ENCODE results near the gene TNC. TPM values are rescaled to one million over a fixed set of nuclear protein-coding genes. Genes with fewer than 3 reads are reported as not detected.
A peak's percentile ranks its signal among the peaks of the same experiment; 100 is the strongest.

TNC gene
- total RNA-seq, 1 donor from 2014 or later = 64.1 TPM

DNA sequence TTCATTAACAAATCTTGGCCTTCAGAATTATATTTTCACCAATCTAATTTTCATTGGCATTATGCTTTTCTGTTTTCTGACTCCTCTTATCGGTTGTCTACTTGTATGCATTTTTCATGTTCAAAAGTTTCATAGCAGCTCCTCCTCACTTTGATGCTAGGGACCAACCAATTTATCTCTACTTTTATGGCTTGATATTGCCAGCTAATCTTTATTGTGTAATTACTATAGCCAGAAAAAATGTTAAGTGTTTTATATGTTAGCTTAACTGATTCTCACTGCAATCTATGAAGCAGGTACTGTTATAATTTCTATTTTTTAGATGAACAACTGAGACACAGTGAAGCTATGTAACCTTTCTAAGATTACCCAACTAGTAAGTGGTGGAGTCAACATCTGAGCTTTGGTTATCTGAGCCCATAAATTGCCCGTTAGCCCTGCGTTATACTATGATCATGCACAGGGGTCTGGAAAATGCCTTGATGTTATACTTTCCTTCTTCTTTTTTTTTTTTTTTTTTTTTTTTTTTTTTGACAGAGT is 34.4 kb upstream of the TNC start:
- TF ChIP-seq, protein P1, sequence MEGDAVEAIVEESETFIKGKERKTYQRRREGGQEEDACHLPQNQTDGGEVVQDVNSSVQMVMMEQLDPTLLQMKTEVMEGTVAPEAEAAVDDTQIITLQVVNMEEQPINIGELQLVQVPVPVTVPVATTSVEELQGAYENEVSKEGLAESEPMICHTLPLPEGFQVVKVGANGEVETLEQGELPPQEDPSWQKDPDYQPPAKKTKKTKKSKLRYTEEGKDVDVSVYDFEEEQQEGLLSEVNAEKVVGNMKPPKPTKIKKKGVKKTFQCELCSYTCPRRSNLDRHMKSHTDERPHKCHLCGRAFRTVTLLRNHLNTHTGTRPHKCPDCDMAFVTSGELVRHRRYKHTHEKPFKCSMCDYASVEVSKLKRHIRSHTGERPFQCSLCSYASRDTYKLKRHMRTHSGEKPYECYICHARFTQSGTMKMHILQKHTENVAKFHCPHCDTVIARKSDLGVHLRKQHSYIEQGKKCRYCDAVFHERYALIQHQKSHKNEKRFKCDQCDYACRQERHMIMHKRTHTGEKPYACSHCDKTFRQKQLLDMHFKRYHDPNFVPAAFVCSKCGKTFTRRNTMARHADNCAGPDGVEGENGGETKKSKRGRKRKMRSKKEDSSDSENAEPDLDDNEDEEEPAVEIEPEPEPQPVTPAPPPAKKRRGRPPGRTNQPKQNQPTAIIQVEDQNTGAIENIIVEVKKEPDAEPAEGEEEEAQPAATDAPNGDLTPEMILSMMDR (IDR thresholded peaks at IDR 0.05) = no peak
- Mint-ChIP-seq H3K9me3 (ENCODE audit: low read depth) (no peaks in the 10 kb centered on the region), H3K4me3 (ENCODE audit: unreplicated experiment) (no peak overlapping the region), H3K27me3 (ENCODE audit: low read depth) (no peaks in the 10 kb centered on the region), H3K4me1 (ENCODE audit: low read depth) (peaks cover 23% of the 10 kb centered on the region), H3K27ac (ENCODE audit: unreplicated experiment) (no peak overlapping the region), H3K36me3 (ENCODE audit: low read depth) (no peaks in the 10 kb centered on the region)
- no peak for DNase-seq (ENCODE audit: low spot score)

DNA sequence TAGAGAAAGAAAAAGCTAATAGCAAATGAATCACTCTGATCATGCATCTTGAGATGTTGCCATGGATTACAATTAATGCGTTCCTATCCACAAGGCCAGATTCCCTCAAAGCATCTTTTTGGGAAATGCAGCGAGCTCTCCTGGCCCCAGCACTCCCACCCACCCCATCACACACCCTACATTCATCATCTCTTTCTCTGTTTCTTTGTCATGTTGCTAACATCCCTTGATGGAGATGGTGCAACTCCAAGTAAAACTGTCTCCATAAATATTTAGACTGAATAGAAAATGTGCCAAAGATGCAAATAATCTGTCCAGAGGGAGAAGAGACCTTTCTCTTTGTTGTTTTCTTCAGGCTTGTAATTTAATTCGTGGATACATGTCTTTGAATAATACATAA is 30.8 kb upstream of the TNC start:
- no peak for DNase-seq (ENCODE audit: low spot score)
- H3K4me1 Mint-ChIP-seq (ENCODE audit: low read depth) = peaks cover 42% of the 10 kb centered on the region
- no peak overlapping the region for H3K27ac Mint-ChIP-seq (ENCODE audit: unreplicated experiment)
- TF ChIP-seq, protein P1 (IDR thresholded peaks at IDR 0.05) = no peak
- no peaks in the 10 kb centered on the region for H3K27me3 Mint-ChIP-seq (ENCODE audit: low read depth)
- H3K9me3 Mint-ChIP-seq (ENCODE audit: low read depth) = no peaks in the 10 kb centered on the region
- H3K4me3 Mint-ChIP-seq (ENCODE audit: unreplicated experiment) = no peak overlapping the region
- H3K36me3 Mint-ChIP-seq (ENCODE audit: low read depth) = no peaks in the 10 kb centered on the region

DNA sequence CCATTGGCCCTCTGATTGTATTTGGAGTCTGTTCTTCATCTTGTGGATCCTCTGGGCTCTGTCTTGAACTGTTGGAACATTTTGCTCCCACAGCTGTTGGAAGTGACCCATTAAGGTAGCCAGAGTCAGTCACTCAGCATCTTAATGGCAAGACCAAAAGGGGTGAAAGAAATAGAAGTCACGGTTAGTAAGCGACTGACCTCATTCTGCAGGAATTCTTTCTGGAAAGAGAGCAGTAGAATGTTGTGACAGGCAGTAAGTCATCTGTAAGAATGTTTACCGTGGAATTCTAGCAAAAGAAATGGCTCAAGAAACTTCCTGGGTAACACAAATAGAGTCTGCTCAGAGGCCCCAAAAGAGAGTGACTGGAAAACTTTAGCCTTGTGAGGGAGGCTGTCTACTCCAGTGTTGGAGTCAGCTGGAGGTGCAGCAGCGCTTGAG is 28.6 kb upstream of the TNC start:
- Mint-ChIP-seq H3K27me3 (ENCODE audit: low read depth) (no peaks in the 10 kb centered on the region), H3K36me3 (ENCODE audit: low read depth) (no peaks in the 10 kb centered on the region), H3K4me3 (ENCODE audit: unreplicated experiment) (no peak overlapping the region), H3K27ac (ENCODE audit: unreplicated experiment) (peak overlapping the region; percentile 88), H3K9me3 (ENCODE audit: low read depth) (peaks cover 5% of the 10 kb centered on the region), H3K4me1 (ENCODE audit: low read depth) (peaks cover 45% of the 10 kb centered on the region)
- TF ChIP-seq, protein P1 (IDR thresholded peaks at IDR 0.05) = no peak
- no peak for DNase-seq (ENCODE audit: low spot score)

DNA sequence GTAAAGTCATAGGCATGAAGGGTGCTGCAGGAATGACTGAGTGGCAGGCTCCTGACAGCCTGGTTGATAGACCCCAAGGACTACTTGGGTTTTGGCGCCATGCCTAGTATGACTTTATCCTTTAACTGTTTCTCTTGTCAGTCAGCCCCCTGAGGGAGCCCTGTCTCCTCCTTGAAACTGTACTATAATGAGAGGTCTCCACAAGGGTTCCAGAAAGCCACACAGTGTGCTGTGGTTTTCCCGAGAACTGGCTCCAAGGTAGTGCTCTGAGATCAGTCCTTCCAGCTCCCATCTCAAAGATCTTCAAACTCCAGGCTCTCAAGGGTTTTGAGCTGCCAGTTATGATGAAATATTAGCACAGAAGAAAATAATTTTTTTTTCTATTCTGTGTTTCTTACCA is 26.7 kb upstream of the TNC start:
- peaks cover 43% of the 10 kb centered on the region for H3K4me1 Mint-ChIP-seq (ENCODE audit: low read depth)
- no peaks in the 10 kb centered on the region for H3K36me3 Mint-ChIP-seq (ENCODE audit: low read depth)
- H3K27me3 Mint-ChIP-seq (ENCODE audit: low read depth) = no peaks in the 10 kb centered on the region
- H3K27ac Mint-ChIP-seq (ENCODE audit: unreplicated experiment) = peak overlapping the region; percentile 91
- no peak overlapping the region for H3K4me3 Mint-ChIP-seq (ENCODE audit: unreplicated experiment)
- TF ChIP-seq, protein P1 (IDR thresholded peaks at IDR 0.05) = no peak
- peaks cover 12% of the 10 kb centered on the region for H3K9me3 Mint-ChIP-seq (ENCODE audit: low read depth)
- DNase-seq (ENCODE audit: low spot score) = no peak

DNA sequence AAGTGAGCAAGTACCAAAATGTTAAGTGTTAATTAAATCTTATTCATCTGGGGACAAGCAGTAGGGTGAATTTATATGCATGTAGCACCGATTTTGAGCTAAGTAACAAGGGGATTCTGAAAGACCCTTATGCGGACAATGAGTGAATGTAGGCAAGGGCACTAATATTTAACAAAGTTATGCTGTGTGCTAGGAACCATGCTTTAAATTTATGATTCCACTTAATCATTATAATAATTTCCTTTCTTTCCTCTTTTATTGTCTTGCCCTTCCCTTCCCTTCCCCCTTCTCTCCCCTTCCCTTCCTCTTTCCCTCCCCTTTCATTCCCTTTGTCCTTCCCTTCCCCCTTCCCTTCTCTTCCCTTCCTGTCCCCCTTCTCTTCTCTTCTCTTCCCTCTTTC is 25.7 kb upstream of the TNC start:
- no peak for DNase-seq (ENCODE audit: low spot score)
- Mint-ChIP-seq H3K4me3 (ENCODE audit: unreplicated experiment) (no peak overlapping the region), H3K27me3 (ENCODE audit: low read depth) (no peaks in the 10 kb centered on the region), H3K4me1 (ENCODE audit: low read depth) (peaks cover 40% of the 10 kb centered on the region), H3K9me3 (ENCODE audit: low read depth) (peaks cover 12% of the 10 kb centered on the region), H3K27ac (ENCODE audit: unreplicated experiment) (no peak overlapping the region), H3K36me3 (ENCODE audit: low read depth) (no peaks in the 10 kb centered on the region)
- TF ChIP-seq, protein P1 (IDR thresholded peaks at IDR 0.05) = no peak

All from chondrocyte (in vitro differentiated cells).